T follicular helper cell (primary cell): ENCODE results near the gene EXT2.
A peak's percentile ranks its signal among the peaks of the same experiment; 100 is the strongest.

Source experiments
- DNase-seq: peaks from one replicate; pipeline ENCODE4 v3.0.0-alpha.2; 2020; ENCODE audit warnings: low read depth

Gene EXT2

GRCh38 chr11:44267006-44267749 lies 171.7 kb downstream of the EXT2 start:
- DNase-seq: no peak

- no peak for DNase-seq
Measured at GRCh38 chr11:44267750-44268613, 172.5 kb downstream of the EXT2 start.

- DNase-seq: no peak
Measured at GRCh38 chr11:44268614-44269080, 173.2 kb downstream of the EXT2 start.

- DNase-seq: no peak
Measured at GRCh38 chr11:44269369-44270351, 174.2 kb downstream of the EXT2 start.

GRCh38 chr11:44270403-44271273 lies 175.2 kb downstream of the EXT2 start:
- DNase-seq: no peak

- DNase-seq: no peak
Measured at GRCh38 chr11:44271286-44271685, 175.8 kb downstream of the EXT2 start.

GRCh38 chr11:44274404-44274803 lies 178.9 kb downstream of the EXT2 start:
- no peak for DNase-seq

GRCh38 chr11:44275241-44275640 lies 179.8 kb downstream of the EXT2 start:
- no peak for DNase-seq

GRCh38 chr11:44275961-44276550 lies 180.6 kb downstream of the EXT2 start:
- DNase-seq: no peak

- DNase-seq: no peak
Measured at GRCh38 chr11:44277196-44278090, 182.0 kb downstream of the EXT2 start.

GRCh38 chr11:44279483-44279882 lies 184.0 kb downstream of the EXT2 start:
- DNase-seq: no peak

- no peak for DNase-seq
Measured at GRCh38 chr11:44280257-44280656, 184.8 kb downstream of the EXT2 start.

GRCh38 chr11:44281151-44281550 lies 185.7 kb downstream of the EXT2 start:
- no peak for DNase-seq

GRCh38 chr11:44282620-44283019 lies 187.1 kb downstream of the EXT2 start:
- no peak for DNase-seq

GRCh38 chr11:44285756-44286155 lies 190.3 kb downstream of the EXT2 start:
- no peak for DNase-seq

- DNase-seq: peak; percentile 25
Measured at GRCh38 chr11:44286268-44286880, 190.9 kb downstream of the EXT2 start.

- DNase-seq: no peak
Measured at GRCh38 chr11:44286911-44287310, 191.4 kb downstream of the EXT2 start.

GRCh38 chr11:44288133-44288526 lies 192.7 kb downstream of the EXT2 start:
- no peak for DNase-seq

- DNase-seq: no peak
Measured at GRCh38 chr11:44290208-44290607, 194.7 kb downstream of the EXT2 start.
